Tibial artery (tissue), 4 donors: ENCODE measurements around the gene LUC7L3.

ENCODE experiments used
- DNase-seq, 2 donors: peaks; one replicate each; pipeline ENCODE4 v3.0.0-alpha.2; 2019
- H3K27ac ChIP-seq, 2 donors: fragments of 200-600 bp; sonication (generic) in 1 of 2; 1 replicate in 1 of 2; 2 replicates in 1 of 2; pipeline ENCODE4 v1.5.1; 2018 to 2019; ENCODE audit warnings: mild to moderate bottlenecking in 1 of 2
- H3K27me3 ChIP-seq, 2 donors: fragments of 200-600 bp; sonication (generic) in 1 of 2; one replicate each; pipeline versions ENCODE4 v1.5.1 to v1.6.0; 2016 to 2019
- H3K36me3 ChIP-seq, 3 donors: fragments of 200-600 bp; sonication (generic) in 2 of 3; one replicate each; pipeline ENCODE4 v1.5.1; 2016 to 2019; ENCODE audit warnings: mild to moderate bottlenecking in 2 of 3
- H3K4me1 ChIP-seq, 4 donors: fragments of 200-600 bp; sonication (generic) in 2 of 4; 1 replicate in 3 of 4; 2 replicates in 1 of 4; pipeline ENCODE4 v1.5.1; 2016 to 2019
- H3K4me3 ChIP-seq, 2 donors: fragments of 200-600 bp; sonication (generic) in 1 of 2; 1 replicate in 1 of 2; 2 replicates in 1 of 2; pipeline ENCODE4 v1.5.1; 2018 to 2019; ENCODE audit warnings: mild to moderate bottlenecking in 2 of 2
- H3K9me3 ChIP-seq, 3 donors: fragments of 200-600 bp; sonication (generic) in 1 of 3; one replicate each; pipeline ENCODE4 v1.5.1; 2016 to 2019
- intact Hi-C: fragments of 100-400 bp; cut with DNase I; formaldehyde crosslinking; loops from one replicate; pipeline ENCODE4 v1.15.0; 2023; ENCODE audit warnings: low total_unique reads
- TF ChIP-seq, protein P1 (sequence below), 2 experiments: fragments of 200-600 bp in 1 of 2; fragments of 450-650 bp in 1 of 2; IDR thresholded peaks; one replicate each; pipeline ENCODE4 v1.5.1; 2017 to 2019; ENCODE audit warnings: antibody characterized with exemption in 2 of 2, mild to moderate bottlenecking in 1 of 2, moderate library complexity in 1 of 2

Gene LUC7L3

DNA sequence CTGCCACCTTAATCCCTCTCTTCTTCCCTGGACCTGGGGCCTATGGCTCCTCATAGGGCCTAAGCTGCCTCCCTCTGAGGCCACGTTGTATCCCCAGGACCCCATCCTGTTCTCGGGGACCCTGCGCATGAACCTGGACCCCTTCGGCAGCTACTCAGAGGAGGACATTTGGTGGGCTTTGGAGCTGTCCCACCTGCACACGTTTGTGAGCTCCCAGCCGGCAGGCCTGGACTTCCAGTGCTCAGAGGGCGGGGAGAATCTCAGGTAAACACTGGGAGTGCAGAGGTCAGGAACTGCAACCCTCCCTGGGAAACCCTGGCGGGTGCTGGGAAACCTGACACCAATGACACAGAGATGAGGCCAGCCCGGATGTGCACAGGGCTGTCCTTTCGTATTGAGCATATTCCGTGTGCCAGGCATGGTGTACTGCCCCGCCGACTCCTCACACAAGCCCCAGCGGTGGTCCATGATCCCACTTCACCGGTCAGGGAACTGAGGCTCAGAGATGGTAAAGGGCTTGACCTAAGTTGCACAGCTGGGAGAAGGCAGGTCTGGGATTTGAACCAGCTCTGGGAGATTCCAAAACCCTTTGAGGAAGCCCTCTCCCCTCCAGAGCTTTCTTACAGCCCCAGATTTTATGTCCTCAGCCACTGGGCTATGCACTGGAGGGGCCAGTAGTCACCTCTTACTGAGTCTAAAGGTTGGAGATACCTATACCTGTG, 34.6 kb upstream of the LUC7L3 start:
- intact Hi-C loops: loop anchor here (5.0 to 10.0 kb wide), 3 partner anchors 50 to 200 kb away; partner anchors contain the start of gene ABCC3
- peaks cover 3 to 49% (median 28%) of the 10 kb centered on the region in 4 donors for H3K4me1 ChIP-seq
- H3K27me3 ChIP-seq: no peaks in the 10 kb centered on the region
- H3K27ac ChIP-seq: no peak overlapping the region
- H3K9me3 ChIP-seq: no peaks in the 10 kb centered on the region
- peak in 1 of 2 donors; percentile 63 for DNase-seq
- H3K4me3 ChIP-seq: no peak overlapping the region
- H3K36me3 ChIP-seq: no peaks in the 10 kb centered on the region
- TF ChIP-seq, protein P1, sequence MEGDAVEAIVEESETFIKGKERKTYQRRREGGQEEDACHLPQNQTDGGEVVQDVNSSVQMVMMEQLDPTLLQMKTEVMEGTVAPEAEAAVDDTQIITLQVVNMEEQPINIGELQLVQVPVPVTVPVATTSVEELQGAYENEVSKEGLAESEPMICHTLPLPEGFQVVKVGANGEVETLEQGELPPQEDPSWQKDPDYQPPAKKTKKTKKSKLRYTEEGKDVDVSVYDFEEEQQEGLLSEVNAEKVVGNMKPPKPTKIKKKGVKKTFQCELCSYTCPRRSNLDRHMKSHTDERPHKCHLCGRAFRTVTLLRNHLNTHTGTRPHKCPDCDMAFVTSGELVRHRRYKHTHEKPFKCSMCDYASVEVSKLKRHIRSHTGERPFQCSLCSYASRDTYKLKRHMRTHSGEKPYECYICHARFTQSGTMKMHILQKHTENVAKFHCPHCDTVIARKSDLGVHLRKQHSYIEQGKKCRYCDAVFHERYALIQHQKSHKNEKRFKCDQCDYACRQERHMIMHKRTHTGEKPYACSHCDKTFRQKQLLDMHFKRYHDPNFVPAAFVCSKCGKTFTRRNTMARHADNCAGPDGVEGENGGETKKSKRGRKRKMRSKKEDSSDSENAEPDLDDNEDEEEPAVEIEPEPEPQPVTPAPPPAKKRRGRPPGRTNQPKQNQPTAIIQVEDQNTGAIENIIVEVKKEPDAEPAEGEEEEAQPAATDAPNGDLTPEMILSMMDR (IDR thresholded peaks at IDR 0.05): no peak

DNA sequence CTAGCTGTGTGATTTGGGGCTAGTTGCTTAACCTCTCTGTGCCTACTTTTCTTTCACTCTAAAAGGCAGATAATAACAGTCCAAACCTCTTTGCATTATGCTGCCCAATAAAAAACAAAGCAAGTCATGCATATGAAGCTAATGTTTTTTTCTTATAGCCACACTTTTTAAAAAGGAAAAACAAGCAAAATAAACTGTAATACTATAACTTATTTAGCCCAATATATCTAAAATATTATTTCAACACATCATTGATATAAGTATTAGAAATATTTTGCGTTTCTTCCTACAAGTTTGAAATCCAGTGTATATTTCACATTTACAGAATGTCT, 34.1 kb upstream of the LUC7L3 start:
- DNase-seq: no peak
- H3K4me3 ChIP-seq: no peak overlapping the region
- no peaks in the 10 kb centered on the region for H3K9me3 ChIP-seq
- H3K36me3 ChIP-seq: no peaks in the 10 kb centered on the region
- H3K4me1 ChIP-seq: peaks cover 3 to 54% (median 32%) of the 10 kb centered on the region in 4 donors
- H3K27ac ChIP-seq: peak overlapping the region in 1 of 2 donors; percentile 75
- H3K27me3 ChIP-seq: no peaks in the 10 kb centered on the region
- TF ChIP-seq, protein P1 (IDR thresholded peaks at IDR 0.05): no peak
- intact Hi-C loops: loop anchor here (5.0 to 10.0 kb wide), 3 partner anchors 50 to 200 kb away; partner anchors contain the start of gene ABCC3

DNA sequence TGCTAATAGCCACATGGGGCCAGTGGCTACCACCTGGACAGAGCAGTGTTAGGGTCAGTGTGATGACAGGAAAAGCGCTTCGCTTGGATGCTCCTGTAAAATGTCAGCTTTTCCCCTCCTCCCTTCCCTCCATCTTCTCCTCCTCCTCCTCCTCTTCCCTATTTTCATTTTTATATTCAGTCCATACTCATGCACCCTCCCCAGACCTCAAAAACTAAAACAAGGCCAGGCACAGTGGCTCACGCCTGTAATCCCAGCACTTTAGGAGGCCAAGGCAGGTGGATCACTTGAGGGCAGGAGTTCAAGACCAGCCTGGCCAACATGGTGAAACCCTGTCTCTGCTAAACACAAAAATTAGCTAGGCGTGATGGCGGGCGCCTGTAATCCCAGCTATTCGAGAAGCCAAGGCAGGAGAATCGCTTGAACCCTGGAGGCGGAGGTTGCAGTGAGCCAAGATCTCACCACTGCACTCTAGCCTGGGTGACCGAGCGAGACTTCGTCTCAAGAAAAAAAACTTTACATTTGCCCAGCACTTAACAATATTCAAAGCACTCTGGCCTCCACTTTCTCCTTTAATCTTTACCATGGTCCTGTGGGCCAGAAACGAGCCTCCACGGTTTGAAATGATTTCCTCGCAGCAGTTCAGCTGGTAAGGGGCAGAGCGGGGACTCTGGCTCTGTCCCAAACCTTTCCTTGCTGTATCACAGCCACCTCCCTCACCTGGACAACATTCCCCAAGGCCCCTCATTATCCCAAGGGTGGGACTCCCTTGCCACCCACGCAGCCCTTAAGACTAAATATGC, 33.5 kb upstream of the LUC7L3 start:
- Histone ChIP-seq H3K9me3 (no peaks in the 10 kb centered on the region), H3K27ac (peak overlapping the region; percentile 75 to 76), H3K27me3 (no peaks in the 10 kb centered on the region), H3K4me1 (peaks cover 3 to 54% (median 35%) of the 10 kb centered on the region in 4 donors), H3K36me3 (no peaks in the 10 kb centered on the region), H3K4me3 (no peak overlapping the region)
- TF ChIP-seq, protein P1 (IDR thresholded peaks at IDR 0.05): no peak
- DNase-seq: peak in 1 of 2 donors; percentile 46
- intact Hi-C loops: loop anchor here (5.0 to 10.0 kb wide), 3 partner anchors 51 to 201 kb away; partner anchors contain the start of gene ABCC3

DNA sequence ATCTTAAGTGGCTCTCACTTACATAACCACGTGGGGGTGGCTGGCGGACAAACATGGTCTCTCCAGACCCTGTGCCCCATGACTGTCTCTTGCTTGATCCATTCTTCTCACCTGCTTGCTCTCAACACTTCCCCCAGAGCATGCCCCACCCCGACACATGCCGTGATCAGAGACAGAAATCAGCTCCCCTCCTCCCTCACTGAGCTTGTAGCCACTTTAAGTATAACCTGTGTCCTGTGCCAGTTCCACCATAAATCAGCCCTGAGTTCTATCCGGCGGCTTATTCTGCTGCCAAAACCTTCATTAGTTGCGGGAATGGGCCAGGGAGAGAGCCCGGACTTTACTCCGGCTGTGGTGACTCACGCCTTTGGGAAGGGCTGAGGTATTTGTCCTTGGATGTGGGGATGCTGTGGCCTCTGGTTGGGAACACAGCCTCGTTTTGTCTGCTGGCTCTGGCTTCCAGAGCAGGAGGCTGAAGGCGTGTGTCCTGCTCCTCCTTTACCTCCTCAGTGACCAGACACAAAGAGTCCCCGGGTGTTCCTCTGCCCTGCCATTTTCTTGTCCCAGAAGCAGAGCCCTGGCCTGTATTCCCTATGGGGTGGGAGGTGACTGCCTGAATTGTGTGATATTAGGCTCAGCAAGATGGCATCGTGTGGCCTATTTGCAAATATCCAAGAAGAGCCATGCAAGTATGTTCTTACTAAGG, 32.8 kb upstream of the LUC7L3 start:
- peaks cover 0 to 3% (median 0%) of the 10 kb centered on the region in 3 donors for H3K36me3 ChIP-seq
- no peak overlapping the region for H3K4me3 ChIP-seq
- peak; percentile 88 to 94 for DNase-seq
- H3K9me3 ChIP-seq: no peaks in the 10 kb centered on the region
- peaks cover 3 to 46% (median 34%) of the 10 kb centered on the region in 4 donors for H3K4me1 ChIP-seq
- TF ChIP-seq, protein P1 (IDR thresholded peaks at IDR 0.05): no peak
- H3K27me3 ChIP-seq: no peaks in the 10 kb centered on the region
- intact Hi-C loops: loop anchor here (5.0 to 10.0 kb wide), 3 partner anchors 52 to 202 kb away; partner anchors contain the start of gene ABCC3
- peak overlapping the region; percentile 75 to 76 for H3K27ac ChIP-seq
